Activated CD8-positive, alpha-beta memory T cell treated with anti-CD3 and anti-CD28 coated beads, Interleukin-2, amount 50 U/mL, for 24 hours (primary cell): ENCODE data around the gene LRSAM1.

Experiments
- DNase-seq: peaks from one replicate; pipeline ENCODE4 v3.0.0-alpha.2; 2020; ENCODE audit errors: extremely low read depth

LRSAM1 gene

GRCh38 chr9:127496974-127497373 is 45.7 kb downstream of the LRSAM1 start:
- no peak for DNase-seq

DNA sequence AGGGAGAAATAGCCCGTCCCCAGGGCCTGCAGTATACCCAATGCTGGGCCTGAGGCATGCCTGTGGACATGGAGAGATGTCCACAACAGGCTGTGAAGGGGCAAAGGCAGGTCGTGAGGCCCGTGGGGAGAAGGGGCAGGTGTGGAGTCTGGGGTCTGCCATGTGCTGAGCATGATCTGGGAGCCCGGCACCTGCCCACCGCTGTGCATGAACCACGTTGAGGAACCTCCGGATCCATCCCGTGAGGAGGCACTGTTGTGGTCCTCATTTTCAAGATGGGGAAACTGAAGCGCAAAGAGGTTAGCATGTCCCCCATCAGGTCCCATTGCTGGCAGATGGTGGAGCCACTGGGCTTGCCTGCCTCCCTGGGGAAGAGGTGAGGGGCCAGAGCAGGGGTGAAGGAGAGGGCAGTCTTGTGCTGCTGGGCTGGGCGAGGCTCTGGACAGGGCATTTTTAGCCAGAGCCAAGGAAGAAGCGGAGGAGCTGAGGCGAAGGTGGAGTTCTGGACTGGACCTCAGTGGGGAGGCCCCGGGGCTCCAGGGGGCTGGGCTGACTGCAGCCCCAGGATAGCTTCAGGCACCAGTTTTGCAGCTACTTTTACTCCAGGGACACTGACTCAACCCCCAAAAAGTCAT is 46.5 kb downstream of the LRSAM1 start:
- DNase-seq: no peak

DNA sequence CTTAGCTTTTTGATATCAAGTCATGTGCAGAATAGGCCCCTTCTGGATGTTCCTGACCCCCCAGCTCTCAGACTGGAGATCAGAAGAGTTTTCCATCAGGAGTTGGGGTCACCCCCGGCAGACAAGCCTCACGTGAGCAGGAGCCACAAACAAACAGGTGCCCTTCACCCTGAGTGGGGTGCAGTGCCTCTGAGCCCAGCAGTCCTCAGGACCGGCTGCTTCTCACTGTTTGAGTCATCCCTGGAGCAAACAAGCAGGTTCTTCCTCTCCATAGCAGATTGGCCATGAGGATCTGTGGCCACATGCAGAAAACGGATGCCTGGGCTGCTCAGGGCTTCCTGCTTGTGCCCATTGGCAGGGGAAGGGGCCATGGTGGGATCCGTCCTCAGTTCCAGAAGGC is 47.0 kb downstream of the LRSAM1 start:
- DNase-seq: no peak

- DNase-seq: no peak
Observed at GRCh38 chr9:127500399-127500798, 49.1 kb downstream of the LRSAM1 start.

DNA sequence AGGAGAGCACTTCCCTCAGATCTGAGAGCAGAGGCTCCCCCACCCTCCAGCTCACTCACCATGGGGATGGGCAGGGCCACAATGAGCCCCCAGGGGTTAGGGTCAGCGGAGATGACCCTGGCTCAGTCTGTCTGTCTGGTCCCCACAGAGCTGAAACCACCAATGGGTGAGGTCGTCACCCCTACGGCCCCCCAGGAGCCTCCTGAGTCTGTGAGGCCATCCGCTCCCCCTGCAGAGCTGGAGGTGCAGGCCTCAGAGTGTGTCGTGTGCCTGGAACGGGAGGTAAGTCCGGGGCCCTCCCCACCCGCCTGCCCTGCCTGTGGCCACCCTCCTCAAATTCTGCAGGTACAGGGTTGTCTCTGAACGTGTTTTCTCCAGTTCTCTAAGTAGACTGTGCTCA is 49.6 kb downstream of the LRSAM1 start:
- DNase-seq: no peak

DNA sequence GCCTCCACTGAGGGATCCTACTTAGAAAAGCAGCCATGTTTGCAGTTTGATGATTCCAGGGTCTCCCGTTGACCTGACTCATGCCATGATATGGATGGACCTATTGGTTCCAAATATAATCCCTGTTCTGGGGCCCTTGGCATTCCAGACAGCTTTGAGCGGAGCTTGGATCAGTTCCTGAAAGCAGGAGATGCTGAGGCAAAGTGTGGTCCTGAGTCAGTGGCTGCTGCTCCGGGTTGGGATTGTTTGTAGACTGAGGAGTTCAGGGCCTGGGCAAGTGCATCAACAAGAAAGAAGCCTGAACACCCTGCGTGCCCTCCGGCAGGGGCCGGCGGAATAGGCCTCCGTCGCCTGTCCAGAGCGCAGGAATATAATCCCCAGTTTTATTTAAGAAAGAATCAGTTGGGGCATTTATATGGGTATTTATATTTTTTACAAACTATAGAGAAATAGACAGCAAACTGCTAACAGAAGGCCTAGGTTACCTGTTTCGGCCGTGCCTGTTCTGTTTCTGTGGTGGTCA is 50.6 kb downstream of the LRSAM1 start:
- no peak for DNase-seq

DNA sequence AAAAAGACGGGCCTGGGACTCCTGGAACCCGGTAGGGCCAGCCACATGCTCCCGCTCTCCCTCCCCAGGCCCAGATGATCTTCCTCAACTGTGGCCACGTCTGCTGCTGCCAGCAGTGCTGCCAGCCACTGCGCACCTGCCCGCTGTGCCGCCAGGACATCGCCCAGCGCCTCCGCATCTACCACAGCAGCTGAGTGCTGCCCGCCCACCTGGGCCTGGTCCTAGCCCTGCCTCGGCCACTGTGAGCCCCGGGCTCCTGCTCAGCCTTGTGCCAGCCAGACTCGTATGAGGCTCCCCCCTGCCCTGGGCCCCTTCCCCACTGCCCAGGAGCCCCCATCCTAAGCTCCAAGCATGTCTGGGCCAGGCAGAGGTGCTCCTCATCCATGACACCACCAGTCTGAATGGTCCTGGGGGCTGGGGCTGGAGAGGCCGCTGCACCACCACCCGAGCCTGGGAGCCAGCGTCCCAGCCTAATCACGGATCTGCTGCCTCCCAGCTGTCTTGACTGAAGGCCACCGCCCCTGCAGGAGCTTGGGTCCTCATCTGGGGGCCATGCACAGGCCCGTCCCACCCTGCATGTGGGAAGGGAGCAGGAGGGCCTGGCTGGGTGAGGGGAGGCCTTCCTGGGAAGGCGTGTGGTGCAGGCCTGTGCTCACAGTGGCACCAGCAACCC is 51.5 kb downstream of the LRSAM1 start:
- DNase-seq: no peak

DNA sequence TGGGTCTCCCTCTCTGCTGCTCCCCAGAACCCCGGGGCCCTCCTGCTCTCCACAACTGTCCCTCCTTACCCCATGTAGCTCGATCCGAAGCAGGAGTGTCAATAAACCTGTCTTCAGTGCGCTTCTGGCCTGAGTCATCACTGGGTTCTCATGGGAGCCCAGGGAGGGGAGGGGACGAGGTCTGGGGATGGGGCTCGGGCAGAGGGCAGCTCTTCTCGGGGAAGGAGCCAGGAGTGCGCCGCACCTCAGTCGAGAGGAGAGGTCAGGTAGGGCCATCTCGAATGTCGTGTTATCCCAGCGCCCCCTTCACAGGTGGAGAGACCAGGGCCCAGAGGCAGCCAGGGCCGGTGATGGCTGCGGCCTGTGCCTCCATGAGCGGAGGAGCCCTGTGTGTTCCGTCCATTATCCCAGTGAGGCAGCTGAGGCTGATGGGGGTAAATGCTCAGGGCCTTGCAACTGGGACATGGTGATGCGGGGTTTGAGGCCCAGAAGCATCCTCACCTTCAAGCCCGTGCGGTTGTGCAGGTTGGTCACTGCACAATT is 52.1 kb downstream of the LRSAM1 start:
- DNase-seq: no peak

GRCh38 chr9:127503947-127504886 is 52.9 kb downstream of the LRSAM1 start:
- DNase-seq: peak; percentile 45

DNA sequence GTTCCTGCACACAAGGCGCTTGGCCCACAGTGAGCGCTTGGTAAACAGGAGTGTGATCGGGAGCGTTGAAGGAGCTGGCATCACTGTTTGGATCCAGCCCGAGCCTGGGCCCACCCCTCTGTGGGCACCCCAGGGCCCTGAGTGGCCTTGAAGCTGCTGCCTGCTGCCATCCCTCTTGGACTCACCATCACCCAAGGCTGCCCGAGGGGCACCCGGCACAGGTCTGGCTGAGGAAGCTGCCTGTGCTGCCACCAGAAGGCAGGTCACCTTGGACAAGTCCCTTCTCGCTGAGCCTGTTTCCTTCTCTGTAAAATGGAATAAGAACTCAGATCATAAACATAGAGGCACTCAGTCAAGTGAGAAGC is 53.6 kb downstream of the LRSAM1 start:
- no peak for DNase-seq

DNA sequence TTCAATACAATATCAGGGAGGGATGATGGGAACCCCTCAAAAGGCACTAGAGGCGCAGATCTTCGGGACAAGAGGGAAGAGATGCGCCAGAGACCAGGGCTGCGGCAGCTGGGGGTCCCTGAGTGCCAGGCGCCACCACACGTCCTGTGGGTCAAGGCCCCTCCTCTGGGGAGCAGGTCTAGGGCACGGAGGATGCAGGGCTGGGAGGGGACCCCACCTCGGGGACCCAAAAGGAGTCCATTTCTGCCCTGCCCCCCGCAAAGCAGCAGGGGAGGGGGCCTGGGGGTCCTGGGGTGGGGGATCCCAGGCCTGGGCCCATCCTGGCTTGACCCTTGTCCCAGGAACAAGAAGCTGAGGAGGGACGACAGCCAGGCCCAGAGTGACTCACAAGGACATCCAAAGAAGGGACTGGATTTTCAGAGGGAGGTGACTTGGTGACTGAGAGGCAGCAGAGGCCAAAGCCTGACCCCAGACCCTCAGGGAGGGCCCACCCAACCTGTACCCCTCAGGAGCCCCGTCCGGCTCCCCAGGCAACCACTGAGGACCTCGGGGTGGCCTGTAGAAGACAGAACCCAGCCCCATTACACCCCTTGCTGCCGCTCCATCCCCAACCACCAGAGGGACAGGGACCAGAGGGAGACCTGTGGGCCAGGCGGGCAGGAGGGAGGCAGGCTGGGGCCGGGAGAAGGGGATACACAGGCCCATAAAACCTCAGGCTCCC is 54.2 kb downstream of the LRSAM1 start:
- DNase-seq: no peak

GRCh38 chr9:127506117-127506813 is 55.0 kb downstream of the LRSAM1 start:
- no peak for DNase-seq

GRCh38 chr9:127506814-127507750 is 55.8 kb downstream of the LRSAM1 start:
- DNase-seq: no peak

DNA sequence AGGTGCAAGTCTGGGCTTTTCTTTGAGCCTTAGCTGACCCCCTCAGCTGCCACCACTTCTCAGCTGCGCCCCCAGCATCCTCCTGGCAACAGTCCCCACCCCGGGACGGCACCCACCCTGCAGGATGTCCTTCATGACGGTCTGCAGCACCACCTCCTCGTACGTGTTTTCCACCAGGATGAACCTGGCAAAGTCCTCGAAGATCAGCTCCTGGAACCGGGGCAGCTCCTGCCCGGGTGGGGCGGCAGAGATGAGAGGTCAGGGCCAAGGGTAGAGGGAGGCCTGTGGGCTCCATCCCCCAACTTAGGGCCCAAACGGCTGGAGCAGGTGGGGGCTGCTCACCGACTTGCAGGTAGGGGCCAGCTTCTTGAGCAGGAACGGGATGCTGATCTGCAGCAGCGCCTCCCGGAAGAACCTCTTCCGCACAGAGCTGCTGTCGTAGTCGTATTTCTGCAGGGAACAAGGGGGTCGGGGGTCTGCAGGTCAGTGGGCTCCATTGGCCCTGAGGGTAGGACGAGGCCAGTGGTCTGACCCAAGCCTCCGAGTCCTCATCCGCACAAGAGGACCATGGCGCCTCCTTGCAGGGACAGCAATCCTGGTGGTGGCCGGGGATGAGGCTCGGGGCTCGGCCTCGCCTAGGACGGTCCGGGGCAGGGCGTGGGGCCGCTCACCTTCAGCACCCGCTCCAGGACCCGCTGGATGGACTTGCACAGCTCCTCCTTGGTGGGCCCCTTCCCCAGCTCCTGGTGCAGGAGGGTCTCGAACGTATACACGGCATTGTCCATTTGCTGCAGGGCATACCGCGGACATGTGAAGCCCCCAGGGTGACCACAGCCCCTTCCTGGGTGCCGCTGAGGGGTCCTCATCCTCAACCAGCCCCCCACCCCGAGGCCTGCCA is 56.7 kb downstream of the LRSAM1 start:
- DNase-seq: no peak

GRCh38 chr9:127508901-127509260 is 57.6 kb downstream of the LRSAM1 start:
- no peak for DNase-seq

DNA sequence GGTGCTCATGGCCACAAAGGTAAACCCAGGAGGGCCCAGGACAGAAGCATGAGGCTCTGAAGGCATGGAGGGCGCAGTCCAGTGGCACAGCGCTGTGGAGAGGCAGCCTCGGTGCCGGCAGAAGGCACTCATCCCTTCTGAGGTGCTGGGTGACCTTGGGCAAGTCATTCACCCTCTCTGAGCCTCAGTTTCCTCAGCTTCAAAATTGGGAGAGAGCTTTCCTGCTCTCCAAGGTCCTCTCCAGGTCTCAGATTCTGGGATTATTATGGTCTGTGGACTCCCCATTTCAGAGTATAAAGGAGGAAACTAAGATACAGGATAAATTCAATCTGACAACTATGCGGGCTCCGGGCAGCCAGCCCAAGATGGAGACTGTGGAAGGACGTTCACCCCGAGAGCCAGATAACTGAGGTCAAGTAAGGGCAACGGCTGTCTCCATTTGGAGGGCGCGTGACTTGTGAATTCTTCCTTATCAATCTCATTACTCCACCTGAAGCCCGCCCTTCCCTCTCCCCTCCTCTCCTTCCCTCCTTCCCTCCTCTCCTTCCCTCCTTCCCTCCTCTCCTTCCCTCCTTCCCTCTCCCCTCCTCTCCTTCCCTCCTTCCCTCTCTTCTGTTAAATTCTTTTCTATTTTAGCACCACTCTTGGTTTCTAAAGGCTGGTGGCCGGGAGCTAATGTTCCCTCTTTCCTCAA is 58.1 kb downstream of the LRSAM1 start:
- no peak for DNase-seq

GRCh38 chr9:127509955-127510299 is 58.6 kb downstream of the LRSAM1 start:
- DNase-seq: no peak

GRCh38 chr9:127514468-127514867 is 63.2 kb downstream of the LRSAM1 start:
- no peak for DNase-seq
